Stimulated activated CD4-positive, alpha-beta T cell treated with anti-CD3 and anti-CD28 coated beads, Interleukin-4, amount 100 ng/mL, for 1 hour (primary cell): Measurements from ENCODE around the gene LASP1NB.
"Not testable (repeated sequence)": the region's sequence is repeated elsewhere in the genome, so short reads cannot be mapped to it uniquely, and the experiment has no call there.

Source experiments
- DNase-seq: peaks from one replicate; pipeline ENCODE4 v3.0.0-alpha.2; 2020

LASP1NB gene

GRCh38 chr17:38918916-38919315, 6.5 kb upstream of the LASP1NB start:
- no peak for DNase-seq

- DNase-seq, result no peak
Measured at GRCh38 chr17:38919316-38920078, 5.9 kb upstream of the LASP1NB start.

GRCh38 chr17:38920374-38921291, 4.8 kb upstream of the LASP1NB start:
- no peak for DNase-seq

GRCh38 chr17:38921756-38922411, 3.5 kb upstream of the LASP1NB start:
- DNase-seq, result no peak

- no peak for DNase-seq
Measured at GRCh38 chr17:38922538-38923297, 2.7 kb upstream of the LASP1NB start.

- no peak for DNase-seq
Measured at GRCh38 chr17:38926293-38927070, 1.1 kb downstream of the LASP1NB start.

- DNase-seq, result not testable (repeated sequence)
Measured at GRCh38 chr17:38930782-38931181, 5.4 kb downstream of the LASP1NB start.

- DNase-seq, result not testable (repeated sequence)
Measured at GRCh38 chr17:38933962-38934361, 8.5 kb downstream of the LASP1NB start.

- no peak for DNase-seq
Measured at GRCh38 chr17:38939987-38940386, 14.6 kb downstream of the LASP1NB start.

- DNase-seq, result no peak
Measured at GRCh38 chr17:38940404-38940803, 15.0 kb downstream of the LASP1NB start.

- no peak for DNase-seq
Measured at GRCh38 chr17:38942696-38943334, 17.4 kb downstream of the LASP1NB start.

GRCh38 chr17:38943607-38944006, 18.2 kb downstream of the LASP1NB start:
- DNase-seq, result no peak

GRCh38 chr17:38947189-38947588, 21.8 kb downstream of the LASP1NB start:
- no peak for DNase-seq

- DNase-seq, result not testable (repeated sequence)
Measured at GRCh38 chr17:38953800-38954199, 28.4 kb downstream of the LASP1NB start.

GRCh38 chr17:38958326-38958725, 32.9 kb downstream of the LASP1NB start:
- no peak for DNase-seq

GRCh38 chr17:38958756-38959155, 33.3 kb downstream of the LASP1NB start:
- DNase-seq, result no peak

GRCh38 chr17:38959508-38959907, 34.1 kb downstream of the LASP1NB start:
- no peak for DNase-seq

GRCh38 chr17:38960402-38960801, 35.0 kb downstream of the LASP1NB start:
- no peak for DNase-seq

- no peak for DNase-seq
Measured at GRCh38 chr17:38961413-38961812, 36.0 kb downstream of the LASP1NB start.

GRCh38 chr17:38967290-38967738, 41.9 kb downstream of the LASP1NB start, which contains the start of gene FBXO47:
Gene FBXO47 (minus strand): TSS chr17:38967403. CDS start chr17:38963025, 4,378 bp downstream.
- DNase-seq, result peak; percentile 80

- no peak for DNase-seq
Measured at GRCh38 chr17:38969281-38969680, 43.9 kb downstream of the LASP1NB start.
